Left renal pelvis (tissue), 4 donors: ENCODE data around the gene C8G. TPM values are rescaled to one million over a fixed set of nuclear protein-coding genes. Genes with fewer than 3 reads are reported as not detected.

Experiments used
- DNase-seq, 4 donors: peaks; one replicate each; pipeline ENCODE4 v3.0.0-alpha.2; 2013; ENCODE audit warnings: low read depth in 4 of 4, low spot score in 3 of 4
- polyA plus RNA-seq, 4 donors: library from polyadenylated mRNA; unstranded; fragments of 120-200 nt; gene quantifications; one replicate each; pipeline ENCODE4 v1.2.1, GENCODE V29; 2013; ENCODE audit not compliant: insufficient read length in 4 of 4

The C8G gene
- polyA plus RNA-seq, 4 donors = 0.26 to 1.1 (median 0.52) TPM

GRCh38 chr9:136964833-136965422 lies 19.9 kb downstream of the C8G start:
- no peak for DNase-seq

- no peak for DNase-seq
Observed at GRCh38 chr9:136965771-136966484, 20.9 kb downstream of the C8G start.

GRCh38 chr9:136968333-136969127 lies 23.5 kb downstream of the C8G start:
- no peak for DNase-seq

- no peak for DNase-seq
Observed at GRCh38 chr9:136969150-136969549, 24.1 kb downstream of the C8G start.

- no peak for DNase-seq
Observed at GRCh38 chr9:136969774-136970173, 24.7 kb downstream of the C8G start.

- no peak for DNase-seq
Observed at GRCh38 chr9:136970361-136970760, 25.3 kb downstream of the C8G start.

- DNase-seq = no peak
Observed at GRCh38 chr9:136971746-136972145, 26.7 kb downstream of the C8G start.

GRCh38 chr9:136972335-136972734 lies 27.3 kb downstream of the C8G start:
- DNase-seq = no peak

GRCh38 chr9:136972743-136973142 lies 27.7 kb downstream of the C8G start:
- DNase-seq = no peak

- no peak for DNase-seq
Observed at GRCh38 chr9:136973618-136974617, 28.9 kb downstream of the C8G start.

GRCh38 chr9:136974817-136975535 lies 29.9 kb downstream of the C8G start:
- no peak for DNase-seq

- no peak for DNase-seq
Observed at GRCh38 chr9:136975644-136976043, 30.6 kb downstream of the C8G start.

GRCh38 chr9:136977223-136977622 lies 32.2 kb downstream of the C8G start, which contains the start of gene PTGDS:
PTGDS (plus strand) TSS chr9:136977504; CDS start chr9:136977579, 75 bp downstream.
- DNase-seq = no peak

- DNase-seq = no peak
Observed at GRCh38 chr9:136977649-136978072, 32.6 kb downstream of the C8G start.

GRCh38 chr9:136978073-136978864 lies 33.2 kb downstream of the C8G start:
- DNase-seq = no peak

- DNase-seq = no peak
Observed at GRCh38 chr9:136978865-136979544, 34.0 kb downstream of the C8G start.

- no peak for DNase-seq
Observed at GRCh38 chr9:136979769-136980587, 34.9 kb downstream of the C8G start.
